GM10847 (cell line): Measurements from ENCODE around the gene RUFY2.
A peak's percentile ranks its signal among the peaks of the same experiment; 100 is the strongest.

ENCODE experiments used
- POLR2A ChIP-seq: IDR thresholded peaks from 2 replicates; pipeline ENCODE4 v1.6.1; 2011; ENCODE audit not compliant: insufficient read length; ENCODE audit errors: extremely low read depth

RUFY2 gene

GRCh38 chr10:68333440-68334431, 73.3 kb downstream of the RUFY2 start:
- no peak for TF ChIP-seq POLR2A

GRCh38 chr10:68333058-68333395, 74.0 kb downstream of the RUFY2 start:
- no peak for TF ChIP-seq POLR2A

GRCh38 chr10:68332259-68333057, 74.6 kb downstream of the RUFY2 start, which contains the start of gene PBLD:
PBLD (minus strand) TSS chr10:68332928; CDS start chr10:68306844, 26,084 bp downstream.
- no peak for TF ChIP-seq POLR2A

- peak; percentile 99 for TF ChIP-seq POLR2A
These were observed 75.4 kb downstream of the RUFY2 start, which contains the start of gene HNRNPH3 for GRCh38 chr10:68331455-68332258. HNRNPH3 (plus strand) TSS chr10:68332064; CDS start chr10:68337222, 5,158 bp downstream.

- TF ChIP-seq POLR2A = no peak
These were observed 76.1 kb downstream of the RUFY2 start for GRCh38 chr10:68330852-68331454.

- no peak for TF ChIP-seq POLR2A
These were observed 77.6 kb downstream of the RUFY2 start for GRCh38 chr10:68329506-68329861.

GRCh38 chr10:68327889-68328786, 78.9 kb downstream of the RUFY2 start:
- TF ChIP-seq POLR2A = no peak

- TF ChIP-seq POLR2A = no peak
These were observed 88.6 kb downstream of the RUFY2 start for GRCh38 chr10:68318331-68319059.

GRCh38 chr10:68315582-68315981, 91.5 kb downstream of the RUFY2 start:
- TF ChIP-seq POLR2A = no peak

GRCh38 chr10:68310531-68310930, 96.5 kb downstream of the RUFY2 start:
- TF ChIP-seq POLR2A = no peak

- TF ChIP-seq POLR2A = no peak
These were observed 101.2 kb downstream of the RUFY2 start for GRCh38 chr10:68305854-68306253.

- no peak for TF ChIP-seq POLR2A
These were observed 103.1 kb downstream of the RUFY2 start for GRCh38 chr10:68303849-68304412.

- no peak for TF ChIP-seq POLR2A
These were observed 104.2 kb downstream of the RUFY2 start for GRCh38 chr10:68302871-68303270.
